ENCODE results near the gene DLG4.

DLG4 gene

DNA sequence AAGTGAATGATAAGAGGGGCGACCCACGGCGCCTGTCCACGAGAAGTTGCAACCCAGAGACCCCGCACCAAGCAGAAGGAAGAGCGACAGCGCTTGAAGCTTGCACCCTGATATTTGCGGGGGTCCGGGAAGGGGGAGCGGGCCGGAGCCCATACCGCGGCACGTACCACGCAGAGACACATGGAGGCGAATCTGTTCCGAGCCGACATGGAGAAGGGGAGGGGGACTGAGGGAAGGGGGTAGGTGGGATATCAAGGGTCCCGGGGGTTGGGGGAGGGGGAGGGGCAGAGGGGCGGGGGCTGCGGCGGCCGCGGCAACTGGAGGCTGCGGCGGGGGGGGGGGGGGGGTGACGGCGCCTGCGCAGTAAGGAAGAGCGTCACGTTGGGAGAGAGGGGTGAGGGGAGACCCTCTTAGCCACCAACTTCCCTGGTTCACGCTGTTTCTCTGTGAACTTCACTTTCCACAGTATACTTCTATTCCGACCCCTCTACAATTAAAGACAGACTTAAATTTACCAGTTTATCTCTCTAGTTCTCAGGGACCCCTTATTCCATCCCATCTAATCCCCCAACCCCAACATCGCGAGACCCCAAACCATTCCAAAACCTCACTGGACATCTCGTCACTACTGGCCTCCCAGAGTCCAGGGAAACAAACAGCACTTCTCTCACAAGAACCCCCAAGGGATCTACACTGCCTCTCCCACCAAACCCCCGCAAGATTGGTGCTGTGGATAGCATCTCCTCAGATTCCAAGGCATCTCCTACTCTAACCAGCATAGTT, 8.0 kb downstream of the DLG4 start:
- Histone ChIP-seq H3K4me3 (ENCODE audit: low read depth, low read length) (peak overlapping the region; percentile 68), H3K9me3 (ENCODE audit: control insufficient read depth, insufficient read depth, low read length) (no peaks in the 10 kb centered on the region), H3K9ac (ENCODE audit: low read depth, low read length) (no peak overlapping the region; the same call in 1 of the 2 replicates), H3K4me1 (ENCODE audit: control insufficient read depth, insufficient read depth, low read length) (peaks cover 51% of the 10 kb centered on the region), H3K27me3 (ENCODE audit: control insufficient read depth, insufficient read depth, low read length) (no peaks in the 10 kb centered on the region), H3K36me3 (ENCODE audit: control insufficient read depth, insufficient read depth, low read length) (no peaks in the 10 kb centered on the region), H3K27ac (ENCODE audit: low read depth, low read length) (no peak overlapping the region)

DNA sequence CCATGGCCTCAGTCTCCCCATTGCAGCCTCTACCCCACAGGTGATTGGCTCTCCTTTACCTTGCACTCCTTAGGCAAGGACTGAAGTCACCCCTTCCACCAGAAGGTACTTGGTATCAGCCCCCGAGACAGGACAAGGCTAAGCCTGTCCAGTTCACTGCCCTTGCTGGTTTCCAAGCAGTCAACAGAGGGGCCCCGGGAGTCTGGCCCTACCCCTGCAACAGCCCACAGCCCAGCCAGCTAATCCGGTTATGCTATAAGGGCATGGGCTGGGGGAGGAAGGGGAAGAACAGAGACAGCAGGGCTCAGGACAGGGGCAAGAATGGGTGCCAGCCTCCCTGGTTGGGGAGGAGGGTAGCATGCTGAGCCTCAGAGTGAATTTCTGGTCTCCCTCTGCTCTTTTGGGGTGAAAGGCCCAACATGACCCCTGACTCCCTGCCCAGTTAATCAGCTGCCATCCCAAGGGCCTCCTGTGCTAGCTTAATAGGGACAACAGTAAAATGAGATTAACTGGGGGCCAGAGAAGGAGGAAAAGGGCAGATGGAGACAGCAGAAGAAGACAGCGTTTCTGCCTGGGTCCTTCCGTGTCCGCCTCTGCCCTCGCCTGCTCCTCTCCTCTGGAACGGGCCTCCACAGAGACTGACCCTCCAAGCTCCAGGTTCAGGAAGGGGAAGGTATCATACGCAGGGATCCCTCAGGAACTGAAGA, 10.7 kb downstream of the DLG4 start:
- Histone ChIP-seq H3K27ac (ENCODE audit: low read depth, low read length) (peak overlapping the region; percentile 6), H3K4me1 (ENCODE audit: control insufficient read depth, insufficient read depth, low read length) (peaks cover 38% of the 10 kb centered on the region)

DNA sequence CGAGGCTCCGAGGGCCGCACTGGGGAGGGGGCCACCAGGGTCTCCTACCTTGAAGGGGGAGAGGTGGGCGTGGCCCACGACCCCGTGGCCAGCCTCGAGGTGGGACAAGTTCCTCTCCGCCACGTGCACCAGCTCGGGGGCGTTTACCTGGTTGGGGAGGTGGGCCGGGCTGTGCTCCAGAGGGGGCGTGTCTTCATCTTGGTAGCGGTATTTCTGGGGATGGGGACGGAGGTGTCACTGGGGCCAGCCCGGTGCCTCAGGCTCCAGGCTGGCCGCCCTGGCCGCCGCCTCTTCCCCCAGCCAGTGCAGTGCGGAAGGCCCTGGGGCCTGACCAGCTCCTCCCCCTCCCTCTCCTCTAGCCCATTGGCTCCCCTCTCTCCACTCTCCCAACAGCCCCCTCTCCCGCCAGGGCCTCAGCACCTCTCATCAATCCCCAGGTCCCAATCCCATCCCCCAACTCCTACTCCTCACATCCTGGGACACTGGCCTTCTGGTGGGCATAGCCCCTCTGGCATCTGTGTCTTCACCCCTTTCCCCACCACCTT, 11.5 kb downstream of the DLG4 start:
- Histone ChIP-seq H3K9me3 (ENCODE audit: control insufficient read depth, insufficient read depth, low read length) (no peaks in the 10 kb centered on the region), H3K4me1 (ENCODE audit: control insufficient read depth, insufficient read depth, low read length) (peaks cover 33% of the 10 kb centered on the region), H3K27me3 (ENCODE audit: control insufficient read depth, insufficient read depth, low read length) (no peaks in the 10 kb centered on the region), H3K9ac (ENCODE audit: low read depth, low read length) (no peak overlapping the region), H3K36me3 (ENCODE audit: control insufficient read depth, insufficient read depth, low read length) (peaks cover 10% of the 10 kb centered on the region), H3K4me3 (ENCODE audit: low read depth, low read length) (peak overlapping the region; percentile 51), H3K27ac (ENCODE audit: low read depth, low read length) (peak overlapping the region; percentile 6)

More for the DNA sequence above, 10.7 kb downstream of the DLG4 start:
- Histone ChIP-seq H3K9ac (ENCODE audit: low read depth, low read length) (no peak overlapping the region), H3K36me3 (ENCODE audit: control insufficient read depth, insufficient read depth, low read length) (peaks cover 2% of the 10 kb centered on the region; the same call in 1 of the 2 replicates), H3K9me3 (ENCODE audit: control insufficient read depth, insufficient read depth, low read length) (no peaks in the 10 kb centered on the region), H3K27me3 (ENCODE audit: control insufficient read depth, insufficient read depth, low read length) (no peaks in the 10 kb centered on the region), H3K4me3 (ENCODE audit: low read depth, low read length) (peak overlapping the region; percentile 51; the same call in 1 of the 2 replicates)

DNA sequence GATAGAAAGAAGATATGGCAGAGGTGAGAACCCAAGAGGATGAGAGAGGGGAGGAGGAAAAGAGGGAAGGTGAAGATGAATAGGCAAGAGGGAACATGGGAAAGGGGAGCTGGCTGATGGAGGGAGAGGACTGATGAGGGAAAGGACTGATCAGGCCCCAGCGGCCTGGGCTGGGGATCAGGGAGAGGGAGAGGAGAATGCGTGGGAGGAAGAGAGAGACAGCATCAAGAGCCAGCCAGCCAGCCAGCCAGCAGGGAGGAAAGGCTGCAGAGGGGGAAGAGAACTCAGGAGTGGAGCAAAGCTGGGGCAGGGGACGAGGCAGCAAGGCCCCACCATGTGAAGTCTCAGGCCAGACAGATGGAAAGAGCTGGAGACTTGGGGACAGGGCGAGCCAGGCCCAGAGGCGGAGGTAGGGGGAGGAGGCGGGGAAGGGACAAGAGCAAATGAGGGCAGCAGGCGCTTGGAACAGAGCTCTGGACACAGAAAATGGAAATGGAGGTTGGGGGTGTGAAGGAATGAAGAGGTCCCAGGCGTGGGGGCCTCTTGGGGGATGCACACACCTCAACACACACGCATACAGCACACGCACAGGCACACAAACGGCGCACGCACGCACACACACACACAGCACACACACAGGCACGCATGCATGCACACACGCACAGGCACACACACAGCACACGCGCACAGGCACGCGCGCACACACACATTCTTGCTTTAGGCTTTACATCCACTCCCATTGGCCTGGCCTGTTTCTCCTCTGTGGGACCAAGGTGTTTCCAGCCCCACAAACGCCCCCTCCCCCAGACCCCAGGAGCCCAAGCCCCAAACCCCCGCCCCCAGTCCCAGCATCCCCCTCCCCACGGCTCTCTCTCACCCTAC, 12.3 kb downstream of the DLG4 start:
- Histone ChIP-seq H3K9me3 (ENCODE audit: control insufficient read depth, insufficient read depth, low read length) (no peaks in the 10 kb centered on the region), H3K4me1 (ENCODE audit: control insufficient read depth, insufficient read depth, low read length) (peaks cover 33% of the 10 kb centered on the region), H3K27ac (ENCODE audit: low read depth, low read length) (no peak overlapping the region), H3K4me3 (ENCODE audit: low read depth, low read length) (peak overlapping the region; percentile 51; the same call in 1 of the 2 replicates), H3K36me3 (ENCODE audit: control insufficient read depth, insufficient read depth, low read length) (peaks cover 17% of the 10 kb centered on the region), H3K9ac (ENCODE audit: low read depth, low read length) (no peak overlapping the region), H3K27me3 (ENCODE audit: control insufficient read depth, insufficient read depth, low read length) (no peaks in the 10 kb centered on the region)

DNA sequence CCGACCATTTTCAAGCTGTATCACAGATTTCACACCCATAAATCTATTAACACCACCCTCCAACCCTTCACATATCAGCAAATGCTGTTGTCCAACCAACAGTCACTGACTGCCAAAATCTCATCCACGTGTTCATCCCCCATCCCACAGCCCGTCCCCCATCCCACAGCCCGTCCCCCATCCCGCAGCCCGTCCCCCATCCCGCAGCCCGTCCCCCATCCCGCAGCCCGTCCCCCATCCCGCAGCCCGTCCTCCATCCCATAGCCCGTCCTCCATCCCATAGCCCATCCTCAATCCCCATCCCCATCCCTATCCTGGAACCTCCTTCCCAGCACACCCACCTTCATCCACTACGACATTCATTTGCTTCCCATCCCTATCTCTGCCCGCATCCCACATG, 14.1 kb downstream of the DLG4 start:
- Histone ChIP-seq H3K9ac (ENCODE audit: low read depth, low read length) (no peak overlapping the region), H3K27me3 (ENCODE audit: control insufficient read depth, insufficient read depth, low read length) (no peaks in the 10 kb centered on the region), H3K27ac (ENCODE audit: low read depth, low read length) (peak overlapping the region; percentile 86), H3K36me3 (ENCODE audit: control insufficient read depth, insufficient read depth, low read length) (peaks cover 30% of the 10 kb centered on the region), H3K9me3 (ENCODE audit: control insufficient read depth, insufficient read depth, low read length) (no peaks in the 10 kb centered on the region), H3K4me3 (ENCODE audit: low read depth, low read length) (peak overlapping the region; percentile 66), H3K4me1 (ENCODE audit: control insufficient read depth, insufficient read depth, low read length) (peaks cover 21% of the 10 kb centered on the region)

DNA sequence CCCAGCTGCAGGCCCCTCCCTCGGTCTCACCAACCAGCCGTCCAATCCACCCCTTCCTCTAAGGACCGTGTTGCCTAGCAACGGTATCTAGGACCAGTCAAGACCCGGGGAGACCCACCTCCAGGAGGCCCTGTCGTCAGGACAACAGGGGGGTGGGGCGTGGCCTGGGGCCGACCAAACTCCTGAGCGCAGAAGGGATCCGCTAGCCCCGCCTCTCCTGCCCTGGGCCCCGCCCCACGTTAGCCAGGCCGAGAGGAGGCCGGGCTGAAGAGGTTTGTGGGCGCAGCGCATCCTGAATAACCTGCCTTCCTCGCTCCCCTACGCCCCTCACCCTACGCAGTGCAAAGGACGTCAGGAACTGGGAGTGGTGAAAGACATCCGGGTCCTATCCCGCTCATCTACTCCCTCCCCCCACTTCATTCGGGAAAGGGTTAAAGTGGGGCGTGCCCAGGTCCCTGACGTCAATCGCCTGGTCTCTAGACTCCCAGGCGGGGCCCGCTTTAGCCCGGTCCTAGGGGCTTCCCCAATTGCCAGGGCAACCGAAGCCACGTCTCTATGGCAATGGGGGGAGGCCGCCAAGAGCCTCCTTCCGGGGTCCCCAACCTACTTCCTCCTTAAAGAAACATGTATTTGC, 14.7 kb downstream of the DLG4 start:
- H3K4me1 ChIP-seq (ENCODE audit: control insufficient read depth, insufficient read depth, low read length), result peaks cover 14% of the 10 kb centered on the region
- H3K36me3 ChIP-seq (ENCODE audit: control insufficient read depth, insufficient read depth, low read length), result peaks cover 36% of the 10 kb centered on the region
- H3K4me3 ChIP-seq (ENCODE audit: low read depth, low read length), result peak overlapping the region; percentile 66
- H3K27me3 ChIP-seq (ENCODE audit: control insufficient read depth, insufficient read depth, low read length), result no peaks in the 10 kb centered on the region
- H3K9ac ChIP-seq (ENCODE audit: low read depth, low read length), result no peak overlapping the region
- H3K9me3 ChIP-seq (ENCODE audit: control insufficient read depth, insufficient read depth, low read length), result no peaks in the 10 kb centered on the region
- H3K27ac ChIP-seq (ENCODE audit: low read depth, low read length), result peak overlapping the region; percentile 86

- Histone ChIP-seq H3K36me3 (ENCODE audit: control insufficient read depth, insufficient read depth, low read length) (peaks cover 37% of the 10 kb centered on the region), H3K27me3 (ENCODE audit: control insufficient read depth, insufficient read depth, low read length) (no peaks in the 10 kb centered on the region), H3K9me3 (ENCODE audit: control insufficient read depth, insufficient read depth, low read length) (no peaks in the 10 kb centered on the region), H3K4me3 (ENCODE audit: low read depth, low read length) (peak overlapping the region; percentile 66), H3K9ac (ENCODE audit: low read depth, low read length) (no peak overlapping the region), H3K4me1 (ENCODE audit: control insufficient read depth, insufficient read depth, low read length) (peaks cover 14% of the 10 kb centered on the region; the same call in 1 of the 2 replicates), H3K27ac (ENCODE audit: low read depth, low read length) (peak overlapping the region; percentile 86)
Measured at GRCh38 chr17:7204336-7204735, 15.3 kb downstream of the DLG4 start.

DNA sequence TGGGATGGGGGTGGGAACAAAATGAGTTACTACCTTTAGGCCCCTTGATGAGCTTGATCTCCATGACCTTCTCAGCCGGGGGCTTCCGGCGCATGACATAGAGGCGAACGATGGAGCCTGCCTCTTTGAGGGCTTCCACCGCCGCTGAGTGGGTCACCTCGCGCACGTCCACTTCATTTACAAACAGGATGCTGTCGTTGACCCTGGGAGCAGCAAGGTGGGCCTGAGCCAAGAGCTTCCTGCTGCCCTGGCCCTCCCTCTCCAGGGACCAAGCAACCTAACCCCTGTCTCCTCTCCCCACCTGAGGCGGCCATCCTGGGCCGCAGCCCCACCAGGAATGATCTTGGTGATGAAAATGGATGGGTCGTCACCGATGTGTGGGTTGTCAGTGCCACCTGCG, 16.2 kb downstream of the DLG4 start:
- H3K27me3 ChIP-seq (ENCODE audit: control insufficient read depth, insufficient read depth, low read length), result no peaks in the 10 kb centered on the region
- H3K4me3 ChIP-seq (ENCODE audit: low read depth, low read length), result no peak overlapping the region
- no peaks in the 10 kb centered on the region for H3K9me3 ChIP-seq (ENCODE audit: control insufficient read depth, insufficient read depth, low read length)
- H3K4me1 ChIP-seq (ENCODE audit: control insufficient read depth, insufficient read depth, low read length), result peaks cover 5% of the 10 kb centered on the region; the same call in 1 of the 2 replicates
- H3K9ac ChIP-seq (ENCODE audit: low read depth, low read length), result no peak overlapping the region
- no peak overlapping the region for H3K27ac ChIP-seq (ENCODE audit: low read depth, low read length)
- peaks cover 37% of the 10 kb centered on the region for H3K36me3 ChIP-seq (ENCODE audit: control insufficient read depth, insufficient read depth, low read length)

DNA sequence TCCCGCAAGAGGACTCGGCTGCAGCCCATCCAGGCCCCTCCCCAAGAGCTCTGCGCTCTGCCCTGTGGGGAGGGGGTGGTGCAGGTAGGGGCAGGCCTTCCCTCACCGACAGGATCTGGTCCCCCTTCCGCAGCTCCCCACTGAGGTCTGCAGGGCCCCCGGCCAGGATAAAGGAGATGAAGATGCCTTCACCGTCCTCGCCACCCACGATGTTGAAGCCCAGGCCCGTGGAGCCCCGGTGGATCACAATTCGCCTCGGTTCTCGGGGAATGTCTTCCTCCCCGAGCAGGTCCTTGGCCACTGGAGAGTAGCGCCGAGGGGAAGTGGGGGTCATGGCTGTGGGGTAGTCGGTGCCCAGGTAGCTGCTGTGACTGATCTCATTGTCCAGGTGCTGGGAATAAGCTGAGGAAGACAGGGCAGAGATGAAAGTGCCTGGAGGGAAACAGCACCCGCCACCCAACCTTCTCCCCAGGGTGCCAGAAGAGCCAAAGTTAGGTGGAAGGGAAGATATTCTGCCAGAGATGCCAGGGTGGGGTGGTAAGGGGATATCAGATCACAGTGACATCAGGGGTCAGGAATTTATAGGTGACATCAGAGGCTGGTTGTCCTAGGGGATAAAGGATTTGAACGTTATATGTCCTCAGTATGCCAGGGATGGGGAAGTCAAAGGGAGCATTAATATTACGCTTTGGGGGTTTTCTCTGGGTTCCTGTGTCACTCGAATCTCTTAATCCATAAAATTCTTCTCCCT, 22.8 kb downstream of the DLG4 start:
- Histone ChIP-seq H3K36me3 (ENCODE audit: control insufficient read depth, insufficient read depth, low read length) (peaks cover 64% of the 10 kb centered on the region), H3K4me3 (ENCODE audit: low read depth, low read length) (no peak overlapping the region), H3K27me3 (ENCODE audit: control insufficient read depth, insufficient read depth, low read length) (no peaks in the 10 kb centered on the region)

More for the DNA sequence above, 22.8 kb downstream of the DLG4 start:
- Histone ChIP-seq H3K4me1 (ENCODE audit: control insufficient read depth, insufficient read depth, low read length) (no peaks in the 10 kb centered on the region), H3K9ac (ENCODE audit: low read depth, low read length) (no peak overlapping the region), H3K27ac (ENCODE audit: low read depth, low read length) (no peak overlapping the region), H3K9me3 (ENCODE audit: control insufficient read depth, insufficient read depth, low read length) (no peaks in the 10 kb centered on the region)

Measured in HUES48 (cell line).